ENCODE measurements around the gene GOLGA6L7.
"Not testable (repeated sequence)": the region's sequence is repeated elsewhere in the genome, so short reads cannot be mapped to it uniquely, and the experiment has no call there.

GOLGA6L7 gene

GRCh38 chr15:28881600-28881999 is 33.2 kb upstream of the GOLGA6L7 start:
- no peak for DNase-seq

DNA sequence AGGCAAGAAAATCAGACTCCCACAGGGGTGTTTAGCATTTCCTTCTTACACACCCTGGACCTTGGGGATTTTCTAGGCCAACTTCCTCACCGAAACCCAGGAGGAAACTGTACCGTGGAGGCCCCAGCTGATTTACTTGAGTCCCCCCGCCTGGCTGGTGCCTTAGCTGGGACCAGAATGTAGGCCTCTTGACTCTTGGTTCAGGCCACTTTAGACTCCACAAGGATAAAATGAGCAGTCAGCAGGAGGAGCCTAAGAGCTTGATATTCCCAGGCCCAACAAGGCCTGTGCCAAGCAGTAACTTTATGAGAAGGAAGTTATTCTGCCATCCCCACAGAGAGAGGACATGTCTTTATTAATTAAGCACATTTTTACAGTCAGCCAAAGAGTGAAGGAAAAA is 32.7 kb upstream of the GOLGA6L7 start:
- no peak for DNase-seq

DNA sequence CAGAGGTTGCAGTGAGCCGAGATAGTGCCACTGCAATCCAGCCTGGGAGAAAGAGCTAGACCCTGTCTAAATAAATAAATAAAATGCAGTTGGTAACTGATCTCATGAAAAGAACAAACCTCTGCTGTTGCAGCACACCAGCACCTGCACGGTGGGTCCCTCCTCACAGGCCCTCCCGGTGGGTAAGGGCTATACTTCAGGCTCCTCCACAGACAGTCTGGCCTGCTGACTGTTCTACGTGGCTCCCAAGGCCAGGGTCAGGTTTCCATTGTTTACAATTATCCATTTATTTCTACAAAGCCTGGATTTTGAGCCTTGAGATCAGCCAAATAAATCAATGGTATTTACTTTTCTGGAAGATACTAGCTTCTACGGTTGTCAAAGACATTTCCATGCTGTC is 32.2 kb upstream of the GOLGA6L7 start:
- no peak for DNase-seq

DNA sequence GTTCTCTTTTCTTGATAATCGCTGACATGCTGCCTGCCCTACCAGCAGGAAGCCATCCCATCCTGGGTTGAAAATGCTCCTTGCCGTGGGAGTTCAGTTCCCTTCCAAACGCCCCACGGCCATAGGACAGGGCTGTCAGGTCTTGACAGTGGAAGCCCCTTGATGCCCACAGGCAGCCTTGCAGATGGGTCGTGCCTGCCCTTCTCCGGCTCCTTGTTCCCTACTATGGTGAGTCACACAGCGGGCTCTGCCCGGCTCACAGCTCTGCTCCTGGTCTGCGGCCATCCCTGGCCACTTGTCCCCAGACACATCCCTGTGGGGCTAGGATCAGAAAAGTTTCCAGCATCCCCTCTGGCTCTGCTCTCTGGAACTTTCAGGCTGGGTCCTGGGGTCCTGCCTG is 31.1 kb upstream of the GOLGA6L7 start:
- DNase-seq: no peak

DNA sequence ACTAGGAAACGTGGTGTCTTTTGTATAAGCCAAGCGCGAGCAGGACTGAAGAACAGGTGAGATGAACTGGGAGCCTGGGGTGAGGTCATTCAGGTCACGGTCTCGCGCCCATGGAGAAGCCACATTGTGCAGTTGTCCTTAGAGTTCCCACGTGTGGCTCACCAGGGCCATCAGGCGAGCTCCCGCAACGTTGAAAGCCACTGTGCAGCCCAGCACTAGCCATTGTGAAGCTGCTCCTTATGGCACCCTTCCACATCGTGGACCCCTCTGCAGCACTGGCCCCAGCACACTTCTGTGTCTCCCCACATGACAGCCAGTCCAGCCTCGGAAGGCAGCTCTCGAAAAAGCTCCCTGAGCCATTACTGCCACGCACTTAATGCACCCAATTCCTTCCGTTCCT is 29.8 kb upstream of the GOLGA6L7 start:
- no peak for DNase-seq

DNA sequence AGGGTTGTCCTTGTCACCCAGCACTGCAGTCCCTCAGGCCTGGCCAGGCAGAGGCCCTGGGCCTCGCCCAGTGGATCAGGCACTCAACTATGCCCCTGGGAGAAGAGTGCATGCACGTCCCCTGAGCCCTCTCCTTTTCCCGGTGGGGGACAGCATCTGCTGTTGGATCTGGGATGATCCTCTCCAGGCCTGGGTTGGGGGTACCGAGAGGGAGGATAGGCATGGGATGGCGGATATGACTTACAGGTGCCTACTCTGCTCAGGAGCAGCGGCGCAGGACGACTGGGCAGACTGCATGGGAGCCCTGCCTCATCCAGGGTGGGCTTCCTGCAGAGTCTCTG is 28.4 kb upstream of the GOLGA6L7 start:
- no peak for DNase-seq

DNA sequence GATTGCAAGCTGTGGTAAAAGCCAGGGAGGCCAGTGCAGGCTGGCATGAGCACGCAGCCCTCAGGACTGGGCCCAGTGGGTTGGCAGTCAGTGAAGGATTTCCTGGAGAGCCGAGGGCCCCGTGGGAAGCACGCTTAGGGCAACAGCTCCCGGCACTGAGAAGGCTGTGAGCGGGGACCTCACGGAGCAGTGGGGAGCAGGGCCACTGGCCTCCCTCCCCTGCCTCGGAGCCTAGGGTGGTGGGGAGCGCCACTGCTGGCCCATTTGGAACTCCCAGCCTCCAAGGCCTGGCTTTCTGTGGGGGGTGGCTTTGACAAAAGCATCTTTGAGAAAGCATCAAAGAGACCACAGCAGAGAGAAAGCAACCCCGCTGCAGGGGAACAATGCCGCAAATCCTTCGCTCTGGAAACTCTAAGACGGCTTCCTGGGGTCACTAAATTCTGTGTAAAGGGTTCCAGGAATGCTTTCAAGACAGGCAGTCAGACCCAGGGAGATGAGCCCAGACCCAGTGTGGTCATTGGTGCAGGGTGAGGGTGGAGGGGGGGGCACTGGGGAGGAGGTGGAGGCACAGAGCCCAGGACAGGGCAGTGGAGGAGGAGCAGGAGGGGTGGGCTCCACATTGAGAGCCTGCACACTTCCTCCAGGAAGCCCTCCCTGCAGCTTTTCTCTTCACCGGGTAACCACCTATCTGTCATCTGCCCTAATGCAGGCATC is 27.8 kb upstream of the GOLGA6L7 start:
- no peak for DNase-seq

GRCh38 chr15:28875461-28876000 is 27.1 kb upstream of the GOLGA6L7 start:
- DNase-seq: no peak

GRCh38 chr15:28873585-28874190 is 25.2 kb upstream of the GOLGA6L7 start:
- no peak for DNase-seq

DNA sequence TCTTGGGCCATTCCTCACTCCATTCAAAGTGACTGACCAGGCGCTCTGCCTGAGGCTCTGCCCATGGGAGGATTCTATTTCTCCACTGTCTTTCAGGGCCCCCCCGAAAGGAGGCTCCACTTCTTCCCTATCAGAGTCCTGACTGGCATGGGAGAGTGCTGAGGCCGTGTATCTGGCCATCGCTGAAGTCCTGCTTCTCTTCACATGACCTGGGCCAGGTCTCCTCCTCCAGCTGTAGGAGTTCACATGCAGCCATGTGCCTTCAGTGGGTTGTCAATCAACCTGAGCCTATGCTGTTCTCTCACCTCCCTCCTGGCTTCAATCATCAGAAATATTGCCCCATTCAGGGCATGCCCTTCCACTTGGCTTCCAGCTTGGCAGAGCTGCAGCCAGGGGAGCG is 24.6 kb upstream of the GOLGA6L7 start:
- no peak for DNase-seq

DNA sequence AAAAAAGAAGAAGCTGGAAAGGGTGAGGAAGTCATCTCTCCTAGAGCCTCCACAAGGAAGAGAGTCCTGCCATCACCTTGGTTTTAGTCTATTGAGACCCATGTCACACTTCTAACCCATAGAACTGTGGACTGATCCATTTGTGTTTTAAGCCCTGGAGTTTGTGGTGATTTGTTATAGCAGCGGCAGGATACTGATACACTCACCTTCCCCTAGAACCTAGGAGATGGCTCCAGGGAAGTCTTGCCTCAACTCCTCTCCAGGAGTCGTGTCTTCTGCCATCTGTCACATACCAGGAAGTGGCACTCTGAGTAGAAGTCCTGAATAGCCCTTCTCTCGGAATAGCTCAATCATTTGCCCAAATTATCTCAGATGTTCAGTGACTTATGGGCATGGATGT is 22.7 kb upstream of the GOLGA6L7 start:
- no peak for DNase-seq

DNA sequence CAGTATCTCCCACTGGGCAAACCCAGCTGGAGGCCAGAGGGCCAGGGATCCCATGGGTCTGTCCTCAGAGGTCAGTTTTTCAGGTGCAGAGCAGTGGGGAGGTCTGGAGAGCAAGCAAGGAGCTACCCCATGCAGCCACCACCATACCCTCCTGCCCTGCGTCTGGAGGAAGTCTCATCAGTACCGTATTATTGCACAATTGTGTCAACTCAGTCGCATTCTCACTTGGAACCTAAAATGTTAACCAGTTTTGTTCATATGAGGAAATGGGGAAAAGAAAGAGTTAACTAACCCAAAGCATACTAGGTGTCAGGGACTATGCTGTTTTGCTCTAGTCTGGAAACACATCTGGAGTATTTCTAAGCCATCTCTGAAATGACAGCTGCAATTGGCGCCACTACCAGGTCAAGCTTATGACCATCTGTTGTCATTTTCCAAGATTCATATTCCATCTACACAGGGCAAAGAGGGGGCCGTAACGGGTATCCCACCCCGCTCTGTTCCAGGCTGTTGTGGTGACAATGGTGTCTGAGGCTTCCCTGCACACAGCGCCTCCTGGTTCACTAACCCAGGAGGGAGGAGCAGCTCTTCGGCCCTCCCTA is 20.4 kb upstream of the GOLGA6L7 start:
- DNase-seq: no peak

- not testable (repeated sequence) for DNase-seq
Observed at GRCh38 chr15:28861589-28862293, 13.3 kb upstream of the GOLGA6L7 start.

DNA sequence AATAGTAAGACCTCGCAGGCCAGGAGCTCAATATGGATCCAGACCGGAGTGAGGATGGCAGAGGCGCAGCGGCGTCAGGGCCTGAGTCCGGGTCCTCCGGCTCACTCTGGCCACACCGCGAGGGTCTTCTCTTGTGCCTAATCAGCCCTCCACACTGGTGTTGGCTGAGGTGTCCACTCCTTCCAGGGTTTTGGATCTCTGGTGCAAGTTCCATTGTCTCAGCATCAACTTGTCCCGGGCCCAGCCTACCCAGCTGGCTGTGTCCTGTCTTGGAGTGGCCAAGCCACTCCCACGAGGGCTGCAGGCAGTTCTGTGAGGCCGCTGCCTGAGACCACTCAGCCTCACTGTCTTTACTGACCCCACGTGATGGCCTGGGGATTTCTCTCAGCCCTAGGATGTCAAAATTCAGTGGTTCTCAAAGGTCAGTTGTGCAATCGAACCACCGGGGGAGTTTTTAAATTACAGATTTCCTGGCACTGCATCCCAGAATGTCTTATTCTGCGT is 12.6 kb upstream of the GOLGA6L7 start:
- DNase-seq: no peak

GRCh38 chr15:28854578-28854977 is 6.1 kb upstream of the GOLGA6L7 start:
- DNase-seq: not testable (repeated sequence)

- not testable (repeated sequence) for DNase-seq
Observed at GRCh38 chr15:28853654-28854053, 5.2 kb upstream of the GOLGA6L7 start.

- peak; percentile 13 for DNase-seq
Observed at GRCh38 chr15:28849766-28850165, 1.3 kb upstream of the GOLGA6L7 start.

DNA sequence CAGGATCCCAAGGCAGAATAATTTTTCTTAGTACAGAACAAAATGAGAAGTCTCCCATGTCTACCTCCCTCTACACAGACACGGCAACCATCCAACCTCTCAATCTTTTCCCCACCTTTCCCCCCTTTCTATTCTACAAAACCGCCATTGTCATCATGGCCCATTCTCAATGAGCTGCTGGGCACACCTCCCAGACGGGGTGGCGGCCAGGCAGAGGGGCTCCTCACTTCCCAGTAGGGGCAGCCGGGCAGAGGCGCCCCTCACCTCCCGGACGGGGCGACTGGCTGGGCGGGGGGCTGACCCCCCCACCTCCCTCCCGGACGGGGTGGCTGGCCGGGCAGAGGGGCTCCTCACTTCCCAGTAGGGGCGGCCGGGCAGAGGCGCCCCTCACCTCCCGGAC is 827 bp upstream of the GOLGA6L7 start:
- peak; percentile 7 for DNase-seq

GRCh38 chr15:28847959-28848358 is 485 bp downstream of the GOLGA6L7 start:
- DNase-seq: peak; percentile 49

- DNase-seq: not testable (repeated sequence)
Observed at GRCh38 chr15:28847247-28847646, 1.2 kb downstream of the GOLGA6L7 start.

DNA sequence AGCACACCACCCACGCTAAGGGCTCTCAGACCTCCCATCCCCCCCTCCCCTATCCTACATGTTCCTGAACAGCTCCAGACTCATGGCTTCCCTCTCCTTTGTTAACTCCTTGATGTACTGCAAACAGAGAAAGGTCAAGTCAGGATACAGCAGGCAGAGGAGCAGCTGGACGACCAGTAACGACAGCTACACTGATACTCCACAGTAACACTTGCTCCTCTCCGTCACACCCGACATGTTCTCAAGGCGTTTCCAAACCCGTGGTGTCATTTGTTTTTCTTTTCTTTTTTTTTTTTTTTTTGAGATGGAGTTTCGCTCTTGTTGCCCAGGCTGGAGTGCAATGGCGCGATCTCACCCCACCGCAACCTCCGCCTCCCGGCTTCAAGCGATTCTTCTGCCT is 4.3 kb downstream of the GOLGA6L7 start:
- DNase-seq: not testable (repeated sequence)

GRCh38 chr15:28843520-28843919 is 4.9 kb downstream of the GOLGA6L7 start:
- DNase-seq: peak; percentile 35

DNA sequence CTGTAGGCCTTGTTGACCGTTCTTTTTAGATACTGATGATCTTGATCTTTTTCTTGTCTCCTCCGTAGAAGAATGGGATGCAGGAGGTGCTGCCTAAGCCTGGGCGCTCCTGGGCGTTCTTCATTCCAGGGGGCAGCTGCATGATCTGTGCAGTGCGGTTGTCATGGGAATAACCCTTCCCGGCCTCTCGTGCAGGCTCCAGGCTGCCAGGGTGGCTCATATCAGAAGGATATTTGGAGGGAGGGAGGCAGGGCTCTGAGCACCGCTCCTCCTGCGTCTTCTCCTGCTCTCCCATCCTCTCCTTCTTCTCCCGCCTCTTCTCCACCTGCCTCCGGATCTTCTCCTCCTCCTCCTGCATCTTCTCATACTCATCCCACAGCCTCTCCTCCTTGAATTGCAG is 6.2 kb downstream of the GOLGA6L7 start:
- DNase-seq: not testable (repeated sequence)
